Colonic mucosa (tissue), 4 donors: ENCODE results near the gene TAPBPL. TPM values are rescaled to one million over a fixed set of nuclear protein-coding genes. Genes with fewer than 3 reads are reported as not detected.
"Not testable (repeated sequence)": the region's sequence is repeated elsewhere in the genome, so short reads cannot be mapped to it uniquely, and the experiment has no call there.

Experiments
- DNase-seq: peaks from one replicate; pipeline ENCODE4 v3.0.0-alpha.2; 2020
- H3K27ac ChIP-seq: fragments of 200-600 bp; one replicate; pipeline ENCODE4 v1.8.0; 2021
- H3K27me3 ChIP-seq: fragments of 200-600 bp; one replicate; pipeline ENCODE4 v1.8.0; 2021
- H3K36me3 ChIP-seq: fragments of 200-600 bp; one replicate; pipeline ENCODE4 v1.8.0; 2021
- H3K4me1 ChIP-seq: fragments of 200-600 bp; one replicate; pipeline ENCODE4 v1.8.0; 2021; ENCODE audit warnings: mild to moderate bottlenecking
- H3K4me3 ChIP-seq: fragments of 200-600 bp; one replicate; pipeline ENCODE4 v1.8.0; 2021
- H3K9ac ChIP-seq, 2 donors: one replicate each; pipeline ENCODE4 v1.7.0; 2013; ENCODE audit warnings: control low read depth in 2 of 2, low read depth in 2 of 2, low read length in 2 of 2
- H3K9me3 ChIP-seq: fragments of 200-600 bp; one replicate; pipeline ENCODE4 v1.8.0; 2021
- intact Hi-C: fragments of 100-400 bp; cut with DNase I; formaldehyde crosslinking; loops from one replicate; pipeline ENCODE4 v1.14.1; 2022
- total RNA-seq, 2 donors: library from RNA; stranded (reverse); fragmentation: NEBNext Ultra II Directional in 1 of 2; extraction: Animal tissue kit (Norgen Biotek cat#: 25700) in 1 of 2; gene quantifications; one replicate each; pipeline ENCODE4 v1.2.1, GENCODE V29; 2021
- TF ChIP-seq, protein P1 (sequence below): fragments of 200-600 bp; IDR thresholded peaks from one replicate; pipeline ENCODE4 v1.8.0; 2022; ENCODE audit warnings: antibody characterized with exemption, mild to moderate bottlenecking
- donor health status: healthy.
- donor health status: DM: no; HTN: no; CAD: no.
- donor health status: DM: no; HTN: no; CAD: no.

TAPBPL gene
- total RNA-seq, 2 donors from 2014 or later: 44.9 to 57.8 TPM

DNA sequence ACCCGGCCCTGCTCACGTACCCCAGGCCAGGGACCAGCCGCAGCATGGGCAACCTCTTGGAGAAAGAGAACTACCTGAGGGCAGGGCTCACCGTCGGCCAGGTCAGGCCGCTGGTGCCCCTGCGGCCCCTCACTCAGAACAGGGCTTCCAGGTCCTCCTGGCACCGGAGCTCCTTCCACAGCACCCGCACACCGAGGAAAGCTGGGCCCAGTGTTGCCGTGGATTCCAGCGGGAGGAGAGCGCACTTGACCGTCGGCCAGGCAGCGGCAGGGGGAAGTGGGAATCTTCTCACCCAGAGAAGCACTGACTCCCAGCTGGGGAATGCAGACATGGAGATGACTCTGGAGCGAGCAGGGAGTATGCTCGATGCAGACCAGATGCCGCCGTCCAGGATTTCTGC is 26.6 kb downstream of the TAPBPL start:
- H3K4me3 ChIP-seq: no peak overlapping the region
- intact Hi-C loops: no loop called here
- no peaks in the 10 kb centered on the region for H3K4me1 ChIP-seq
- no peak for DNase-seq
- no peak overlapping the region for H3K27ac ChIP-seq
- no peaks in the 10 kb centered on the region for H3K36me3 ChIP-seq
- TF ChIP-seq, protein P1, sequence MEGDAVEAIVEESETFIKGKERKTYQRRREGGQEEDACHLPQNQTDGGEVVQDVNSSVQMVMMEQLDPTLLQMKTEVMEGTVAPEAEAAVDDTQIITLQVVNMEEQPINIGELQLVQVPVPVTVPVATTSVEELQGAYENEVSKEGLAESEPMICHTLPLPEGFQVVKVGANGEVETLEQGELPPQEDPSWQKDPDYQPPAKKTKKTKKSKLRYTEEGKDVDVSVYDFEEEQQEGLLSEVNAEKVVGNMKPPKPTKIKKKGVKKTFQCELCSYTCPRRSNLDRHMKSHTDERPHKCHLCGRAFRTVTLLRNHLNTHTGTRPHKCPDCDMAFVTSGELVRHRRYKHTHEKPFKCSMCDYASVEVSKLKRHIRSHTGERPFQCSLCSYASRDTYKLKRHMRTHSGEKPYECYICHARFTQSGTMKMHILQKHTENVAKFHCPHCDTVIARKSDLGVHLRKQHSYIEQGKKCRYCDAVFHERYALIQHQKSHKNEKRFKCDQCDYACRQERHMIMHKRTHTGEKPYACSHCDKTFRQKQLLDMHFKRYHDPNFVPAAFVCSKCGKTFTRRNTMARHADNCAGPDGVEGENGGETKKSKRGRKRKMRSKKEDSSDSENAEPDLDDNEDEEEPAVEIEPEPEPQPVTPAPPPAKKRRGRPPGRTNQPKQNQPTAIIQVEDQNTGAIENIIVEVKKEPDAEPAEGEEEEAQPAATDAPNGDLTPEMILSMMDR: no peak
- no peak overlapping the region for H3K9ac ChIP-seq
- no peaks in the 10 kb centered on the region for H3K27me3 ChIP-seq
- H3K9me3 ChIP-seq: no peaks in the 10 kb centered on the region

DNA sequence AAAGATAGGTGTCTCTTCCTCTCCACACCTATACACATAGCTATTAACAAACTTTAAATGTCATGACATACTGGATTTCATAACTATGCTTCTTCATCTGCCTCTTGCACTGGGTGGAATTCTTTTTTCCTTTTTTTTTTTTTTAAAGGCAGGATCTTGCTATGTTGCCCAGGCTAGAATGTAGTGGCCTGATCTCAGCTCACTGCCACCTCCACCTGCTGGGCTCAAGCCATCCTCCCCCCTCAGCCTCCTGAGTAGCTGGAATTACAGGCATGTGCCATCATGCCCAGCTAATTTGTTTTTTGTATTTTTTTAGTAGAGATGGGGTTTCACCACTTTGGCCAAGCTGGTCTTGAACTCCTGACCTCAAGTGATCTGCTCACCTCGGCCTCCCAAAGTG is 36.4 kb downstream of the TAPBPL start:
- H3K4me1 ChIP-seq: peaks cover 3% of the 10 kb centered on the region
- no peaks in the 10 kb centered on the region for H3K9me3 ChIP-seq
- TF ChIP-seq, protein P1: no peak
- no peak overlapping the region for H3K4me3 ChIP-seq
- H3K27me3 ChIP-seq: no peaks in the 10 kb centered on the region
- H3K27ac ChIP-seq: no peak overlapping the region
- DNase-seq: no peak
- no peak overlapping the region for H3K9ac ChIP-seq
- intact Hi-C loops: no loop called here
- no peaks in the 10 kb centered on the region for H3K36me3 ChIP-seq

DNA sequence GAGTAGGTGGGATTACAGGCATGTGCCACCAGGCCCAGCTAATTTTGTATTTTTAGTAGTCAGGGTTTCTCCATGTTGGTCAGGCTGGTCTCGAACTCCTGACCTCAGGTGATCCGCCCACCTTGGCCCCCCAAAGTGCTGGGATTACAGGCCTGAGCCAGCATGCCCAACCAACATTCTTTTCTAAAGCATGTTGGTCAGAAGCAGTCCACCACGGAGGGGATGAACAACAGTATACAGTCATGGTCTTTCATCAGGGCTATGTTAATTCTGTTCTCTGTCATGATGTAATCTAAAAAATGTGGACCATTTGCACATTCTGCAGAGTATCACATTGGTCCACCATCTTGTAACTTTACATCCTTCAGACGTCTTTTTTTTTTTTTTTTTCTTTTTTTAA is 37.6 kb downstream of the TAPBPL start:
- Histone ChIP-seq H3K27me3 (no peaks in the 10 kb centered on the region), H3K9ac (no peak overlapping the region), H3K36me3 (no peaks in the 10 kb centered on the region), H3K4me1 (peaks cover 3% of the 10 kb centered on the region), H3K27ac (no peak overlapping the region), H3K4me3 (no peak overlapping the region), H3K9me3 (no peaks in the 10 kb centered on the region)
- TF ChIP-seq, protein P1: no peak
- intact Hi-C loops: no loop called here
- DNase-seq: no peak

DNA sequence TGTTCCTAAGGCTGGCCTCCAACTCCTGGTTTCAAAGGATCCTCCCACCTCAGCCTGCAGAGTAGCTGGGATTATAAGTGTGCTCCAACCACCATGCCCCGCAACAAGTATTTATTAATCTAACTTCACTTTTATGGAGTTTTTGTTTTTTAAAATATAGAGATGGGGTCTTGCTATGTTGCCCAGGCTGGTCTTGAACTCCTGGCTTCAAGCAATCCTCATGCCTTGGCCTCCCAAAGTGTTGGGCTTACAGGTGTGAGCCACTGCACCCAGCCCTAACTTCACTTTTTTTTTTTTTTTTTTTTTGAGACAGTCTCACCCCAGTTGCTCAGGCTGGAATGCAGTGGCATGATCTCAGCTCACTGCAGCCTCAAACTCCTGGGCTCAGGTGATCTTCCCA is 38.8 kb downstream of the TAPBPL start:
- H3K4me1 ChIP-seq, intact Hi-C loops, H3K36me3 ChIP-seq, H3K27me3 ChIP-seq, H3K4me3 ChIP-seq, DNase-seq, H3K27ac ChIP-seq, H3K9me3 ChIP-seq, H3K9ac ChIP-seq: not testable (repeated sequence)

DNA sequence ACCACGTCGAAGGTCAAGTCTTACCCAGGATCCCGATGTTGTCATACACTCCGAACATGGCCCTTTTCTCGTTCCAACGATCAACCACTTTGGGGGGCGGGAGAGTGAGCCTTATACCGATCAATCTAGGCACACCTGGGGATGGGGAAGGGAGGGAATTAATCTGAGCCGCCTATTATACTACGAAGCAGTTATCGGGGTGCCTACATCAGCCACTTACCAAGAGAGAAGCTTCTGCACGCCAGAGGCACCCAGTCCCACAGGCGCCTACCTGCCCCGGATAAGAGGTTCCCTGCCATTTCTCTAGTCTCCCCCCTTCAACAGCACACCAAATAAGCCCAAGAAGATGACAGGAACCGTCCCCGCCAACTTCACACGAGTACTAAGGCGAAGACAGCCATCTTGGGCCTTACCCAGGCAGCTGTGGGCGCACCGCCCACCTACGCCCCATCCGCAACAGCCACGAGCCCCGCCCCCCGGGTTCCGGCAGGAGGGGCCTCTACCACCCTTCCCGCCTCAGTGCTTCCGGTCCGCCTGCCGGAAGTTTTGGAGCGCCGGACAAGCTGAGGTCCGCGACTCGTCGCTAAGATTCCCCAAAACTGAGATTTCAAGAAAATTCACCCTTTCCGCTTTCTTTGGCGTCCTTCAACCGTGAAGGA is 41.1 kb downstream of the TAPBPL start, which contains the start of gene MRPL51:
Gene MRPL51 (minus strand): TSS at position 425 of the 659 bp plus-strand sequence. CDS start 126 bp downstream, at position 299.
- TF ChIP-seq, protein P1: no peak
- peak; percentile 98 for DNase-seq

DNA sequence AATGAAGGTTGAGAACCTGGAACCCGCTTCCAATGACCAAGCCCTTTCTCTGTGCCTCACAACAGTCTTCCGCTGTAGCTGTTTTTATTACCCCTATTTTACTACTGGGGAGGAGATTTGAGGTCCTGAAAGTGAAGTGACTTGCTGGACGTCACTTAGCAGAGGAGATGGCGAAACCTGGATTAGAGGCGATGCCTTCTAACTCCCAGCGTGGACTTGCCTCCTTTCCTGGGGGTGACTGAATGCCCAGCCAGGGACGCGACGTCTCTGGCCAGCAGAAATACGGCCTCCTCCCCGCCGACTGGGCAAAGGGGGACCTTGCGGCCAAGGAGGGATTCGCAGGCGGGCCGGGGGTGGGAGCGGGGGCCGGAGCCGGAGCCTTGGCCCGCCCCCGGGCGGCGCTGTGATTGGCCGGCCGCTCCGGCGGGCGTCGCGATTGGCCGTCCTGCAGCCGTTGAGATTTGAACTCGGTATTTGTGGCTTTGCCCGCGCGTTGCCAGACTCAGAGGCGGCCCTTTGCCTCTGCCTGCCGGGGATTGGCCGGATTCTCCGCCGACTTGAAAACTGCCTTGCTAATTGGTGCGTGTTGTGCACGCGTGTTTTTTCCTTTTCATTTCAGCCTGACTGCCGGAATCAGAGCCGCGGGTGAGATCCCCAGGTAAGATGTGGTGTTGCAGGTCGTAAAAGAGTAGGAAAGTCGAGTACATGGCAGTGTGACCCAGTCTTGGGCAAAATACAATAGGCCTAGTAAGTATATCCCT is 41.8 kb downstream of the TAPBPL start, which contains the start of gene NCAPD2:
Gene NCAPD2 (plus strand): TSS at position 606 of the 761 bp plus-strand sequence. CDS start 997 bp downstream, outside the sequence.
- Histone ChIP-seq H3K27ac (peak within 1 kb of the TSS; percentile 99), H3K4me1 (peaks cover 3% of the 10 kb centered on the region), H3K9me3 (no peaks in the 10 kb centered on the region), H3K36me3 (no peaks in the 10 kb centered on the region), H3K4me3 (peak within 1 kb of the TSS; percentile 76), H3K9ac (peak within 1 kb of the TSS; percentile 86 to 98), H3K27me3 (no peaks in the 10 kb centered on the region)
- TF ChIP-seq, protein P1: peak; percentile 33
- intact Hi-C loops: no loop called here
- DNase-seq: peak; percentile 97

More for the DNA sequence above, 41.1 kb downstream of the TAPBPL start, which contains the start of gene MRPL51:
- peak within 1 kb of the TSS; percentile 99 for H3K27ac ChIP-seq
- H3K9me3 ChIP-seq: no peaks in the 10 kb centered on the region
- no peaks in the 10 kb centered on the region for H3K36me3 ChIP-seq
- peak within 1 kb of the TSS; percentile 86 to 98 for H3K9ac ChIP-seq
- H3K27me3 ChIP-seq: no peaks in the 10 kb centered on the region
- H3K4me3 ChIP-seq: peak within 1 kb of the TSS; percentile 76
- intact Hi-C loops: no loop called here
- H3K4me1 ChIP-seq: peaks cover 3% of the 10 kb centered on the region
